ENCODE data around the gene PPP1R36.
A peak's percentile ranks its signal among the peaks of the same experiment; 100 is the strongest.

Gene PPP1R36

GRCh38 chr14:64573109-64573508 is 23.3 kb downstream of the PPP1R36 start:
- Histone ChIP-seq H2AFZ (ENCODE audit: low read length) (0 out of 2 replicates have a peak overlapping the region, but pooled peaks have one; percentile 28), H3K4me2 (ENCODE audit: low read depth, low read length, poor library complexity, severe bottlenecking) (no peak overlapping the region), H3K4me3 (ENCODE audit: low read length, poor library complexity, severe bottlenecking) (no peak overlapping the region)

GRCh38 chr14:64574371-64575107 is 24.8 kb downstream of the PPP1R36 start:
- TF ChIP-seq CTCF (conservative IDR thresholded peaks at IDR 0.05; ENCODE audit: low read length) (no peak), EZH2phosphoT487 (IDR thresholded peaks at IDR 0.05; ENCODE audit: borderline replicate concordance) (no peak)
- Histone ChIP-seq H2AFZ (ENCODE audit: low read length) (no peak overlapping the region), H3K9me3 (ENCODE audit: insufficient read depth, low read depth, low read length) (no peaks in the 10 kb centered on the region), H3F3A (ENCODE audit: low read depth) (no peaks in the 10 kb centered on the region), H3K36me3 (ENCODE audit: insufficient read depth, low read length) (no peaks in the 10 kb centered on the region), H4K20me1 (ENCODE audit: insufficient read depth, low read length, poor library complexity, severe bottlenecking) (no peaks in the 10 kb centered on the region), H3K9ac (ENCODE audit: low read depth, low read length, poor library complexity, severe bottlenecking) (no peak overlapping the region), H3K9me2 (replicated peaks; ENCODE audit: low read depth, low read length) (no peaks in the 10 kb centered on the region), H3K4me1 (ENCODE audit: insufficient read depth, low read length, poor library complexity, severe bottlenecking) (no peaks in the 10 kb centered on the region), H3K4me3 (ENCODE audit: low read length, poor library complexity, severe bottlenecking) (no peak overlapping the region), H3K27me3 (ENCODE audit: insufficient read depth, low read length, poor library complexity, severe bottlenecking) (no peaks in the 10 kb centered on the region), H3K4me2 (ENCODE audit: low read depth, low read length, poor library complexity, severe bottlenecking) (no peak overlapping the region), H3K79me2 (ENCODE audit: insufficient read depth, low read length) (no peaks in the 10 kb centered on the region)

More at GRCh38 chr14:64573109-64573508, 23.3 kb downstream of the PPP1R36 start:
- H3K79me2 ChIP-seq (ENCODE audit: insufficient read depth, low read length), result no peaks in the 10 kb centered on the region
- H3K36me3 ChIP-seq (ENCODE audit: insufficient read depth, low read length), result no peaks in the 10 kb centered on the region
- H3K4me1 ChIP-seq (ENCODE audit: insufficient read depth, low read length, poor library complexity, severe bottlenecking), result no peaks in the 10 kb centered on the region
- no peaks in the 10 kb centered on the region for H3K27me3 ChIP-seq (ENCODE audit: insufficient read depth, low read length, poor library complexity, severe bottlenecking)
- TF ChIP-seq EZH2phosphoT487 (IDR thresholded peaks at IDR 0.05; ENCODE audit: borderline replicate concordance) (no peak), CTCF (conservative IDR thresholded peaks at IDR 0.05; ENCODE audit: low read length) (no peak)
- no peaks in the 10 kb centered on the region for H3F3A ChIP-seq (ENCODE audit: low read depth)
- no peaks in the 10 kb centered on the region for H3K9me3 ChIP-seq (ENCODE audit: insufficient read depth, low read depth, low read length)
- H3K9ac ChIP-seq (ENCODE audit: low read depth, low read length, poor library complexity, severe bottlenecking), result no peak overlapping the region
- H4K20me1 ChIP-seq (ENCODE audit: insufficient read depth, low read length, poor library complexity, severe bottlenecking), result no peaks in the 10 kb centered on the region
- no peaks in the 10 kb centered on the region for H3K9me2 ChIP-seq (replicated peaks; ENCODE audit: low read depth, low read length)

GRCh38 chr14:64577211-64577610 is 27.4 kb downstream of the PPP1R36 start:
- Histone ChIP-seq H3K36me3 (ENCODE audit: insufficient read depth, low read length) (no peaks in the 10 kb centered on the region), H3K9me2 (replicated peaks; ENCODE audit: low read depth, low read length) (no peaks in the 10 kb centered on the region), H3K27me3 (ENCODE audit: insufficient read depth, low read length, poor library complexity, severe bottlenecking) (no peaks in the 10 kb centered on the region), H3K79me2 (ENCODE audit: insufficient read depth, low read length) (no peaks in the 10 kb centered on the region), H3K4me3 (ENCODE audit: low read length, poor library complexity, severe bottlenecking) (no peak overlapping the region), H2AFZ (ENCODE audit: low read length) (no peak overlapping the region), H3K4me1 (ENCODE audit: insufficient read depth, low read length, poor library complexity, severe bottlenecking) (no peaks in the 10 kb centered on the region), H3F3A (ENCODE audit: low read depth) (no peaks in the 10 kb centered on the region), H3K9me3 (ENCODE audit: insufficient read depth, low read depth, low read length) (no peaks in the 10 kb centered on the region), H3K9ac (ENCODE audit: low read depth, low read length, poor library complexity, severe bottlenecking) (no peak overlapping the region), H3K4me2 (ENCODE audit: low read depth, low read length, poor library complexity, severe bottlenecking) (no peak overlapping the region), H4K20me1 (ENCODE audit: insufficient read depth, low read length, poor library complexity, severe bottlenecking) (no peaks in the 10 kb centered on the region)
- no peak for TF ChIP-seq EZH2phosphoT487 (IDR thresholded peaks at IDR 0.05; ENCODE audit: borderline replicate concordance)
- no peak for TF ChIP-seq CTCF (conservative IDR thresholded peaks at IDR 0.05; ENCODE audit: low read length)
